ENCODE data around the gene TMX3.

- TF ChIP-seq CTCF (IDR thresholded peaks at IDR 0.05): no peak
- TF ChIP-seq EZH2phosphoT487 (IDR thresholded peaks at IDR 0.05): no peak
Observed at GRCh38 chr18:68703326-68703725, 11.6 kb downstream of the TMX3 start.

Data from neural progenitor cell (in vitro differentiated cells).